GM18868 (cell line): ENCODE results near the gene ACADL.

ENCODE experiments used
- ATAC-seq: cut with Tn5 transposase; IDR thresholded peaks from one replicate; pipeline ENCODE4 v1.9.1; 2021; ENCODE audit warnings: mild to moderate bottlenecking, moderate library complexity; ENCODE audit not compliant: unreplicated experiment

ACADL gene

GRCh38 chr2:210224941-210225672 lies at the start of gene ACADL:
TSS of gene ACADL (minus strand) at chr2:210225447. CDS start at chr2:210225263, 184 bp downstream.
- peak; percentile 57 for ATAC-seq

DNA sequence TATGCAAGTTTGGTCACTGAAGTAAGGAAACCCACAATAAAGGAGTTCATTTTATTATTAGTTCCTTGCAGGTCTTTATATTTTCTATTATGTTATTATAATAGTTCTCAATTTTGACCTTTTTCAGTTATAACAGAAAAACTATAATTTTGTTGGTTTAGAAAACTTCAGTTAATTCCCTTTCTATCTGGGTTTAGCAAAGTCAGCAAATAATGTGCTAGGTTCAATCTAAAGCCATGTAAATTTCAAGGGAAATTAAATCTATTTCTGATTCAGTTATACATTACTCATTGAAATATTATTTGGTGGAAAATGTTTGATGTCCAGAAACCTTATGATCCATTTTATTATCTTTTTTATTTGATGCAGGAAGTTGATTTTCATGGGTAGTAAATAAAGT lies 46.1 kb upstream of the ACADL start:
- no peak for ATAC-seq

- ATAC-seq: no peak
These were observed 43.9 kb upstream of the ACADL start for GRCh38 chr2:210269148-210269547.

DNA sequence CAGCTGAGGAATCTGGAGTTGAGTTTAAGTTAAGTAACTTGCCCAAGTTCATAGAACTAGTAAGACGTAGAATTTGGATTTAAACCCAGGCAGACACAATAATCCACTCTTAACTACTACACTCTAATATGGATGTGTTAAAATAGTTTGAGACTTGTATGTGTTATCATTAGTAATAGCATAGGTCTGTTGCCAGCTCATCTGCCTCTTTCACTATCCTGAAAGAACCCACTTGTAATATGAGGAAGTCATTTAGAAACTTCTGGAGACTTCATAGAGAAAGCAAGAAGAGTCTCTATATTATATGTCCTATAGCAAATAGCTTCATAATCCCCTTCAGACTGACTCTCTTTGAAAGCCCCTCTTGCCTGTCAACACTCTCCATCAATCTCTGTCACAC lies 43.0 kb upstream of the ACADL start:
- no peak for ATAC-seq

- ATAC-seq: no peak
These were observed 42.5 kb upstream of the ACADL start for GRCh38 chr2:210267698-210268097.

GRCh38 chr2:210264282-210264681 lies 39.0 kb upstream of the ACADL start:
- no peak for ATAC-seq

DNA sequence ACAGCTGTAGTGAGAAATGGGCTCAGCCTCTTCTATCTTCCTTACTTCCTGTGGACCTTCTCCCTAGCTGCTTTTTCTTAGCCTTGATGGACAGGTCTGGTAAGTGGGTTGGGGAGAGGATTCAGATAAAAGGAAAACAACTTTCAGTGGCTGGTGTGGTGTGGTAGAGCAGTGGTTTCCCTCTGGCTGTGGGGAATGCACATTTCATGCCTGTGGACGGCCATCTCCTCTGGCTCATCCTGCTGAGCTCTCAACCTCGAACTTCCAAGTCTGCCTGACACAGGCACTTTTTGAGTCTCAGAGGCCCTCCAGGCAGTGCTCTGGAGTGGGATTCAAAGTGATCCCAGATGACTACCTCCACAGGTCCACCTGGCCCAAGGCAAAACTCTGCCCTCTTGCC lies 38.6 kb upstream of the ACADL start:
- ATAC-seq: no peak

- no peak for ATAC-seq
These were observed 36.8 kb upstream of the ACADL start for GRCh38 chr2:210262036-210262435.

GRCh38 chr2:210259687-210260086 lies 34.4 kb upstream of the ACADL start:
- no peak for ATAC-seq

- ATAC-seq: peak; percentile 77
These were observed 27.7 kb upstream of the ACADL start for GRCh38 chr2:210252699-210253606.

- ATAC-seq: no peak
These were observed 25.4 kb upstream of the ACADL start for GRCh38 chr2:210250622-210251021.

- ATAC-seq: no peak
These were observed 8.2 kb upstream of the ACADL start for GRCh38 chr2:210233487-210233886.

- ATAC-seq: no peak
These were observed 5.7 kb upstream of the ACADL start for GRCh38 chr2:210230984-210231383.

GRCh38 chr2:210230518-210230917 lies 5.3 kb upstream of the ACADL start:
- no peak for ATAC-seq

DNA sequence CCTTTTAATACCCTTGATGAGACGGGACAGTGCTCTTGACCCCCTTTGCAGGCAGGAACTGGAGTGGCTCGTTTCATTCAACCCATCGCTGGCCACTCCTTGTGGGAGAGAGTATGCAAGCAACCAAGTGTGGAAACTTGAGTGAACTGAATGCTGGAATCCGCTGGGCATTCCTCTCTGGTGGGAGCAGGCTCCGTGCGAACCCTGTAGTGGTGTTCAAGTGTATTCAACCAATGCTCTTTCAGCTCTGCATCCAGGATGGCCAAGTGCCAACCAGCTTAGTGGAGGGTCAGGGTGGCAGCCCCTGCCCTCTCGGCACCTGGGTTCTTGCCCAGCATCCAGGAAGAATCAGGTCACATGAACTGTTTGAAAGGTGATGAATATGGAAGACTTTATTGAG lies 3.3 kb upstream of the ACADL start:
- no peak for ATAC-seq

DNA sequence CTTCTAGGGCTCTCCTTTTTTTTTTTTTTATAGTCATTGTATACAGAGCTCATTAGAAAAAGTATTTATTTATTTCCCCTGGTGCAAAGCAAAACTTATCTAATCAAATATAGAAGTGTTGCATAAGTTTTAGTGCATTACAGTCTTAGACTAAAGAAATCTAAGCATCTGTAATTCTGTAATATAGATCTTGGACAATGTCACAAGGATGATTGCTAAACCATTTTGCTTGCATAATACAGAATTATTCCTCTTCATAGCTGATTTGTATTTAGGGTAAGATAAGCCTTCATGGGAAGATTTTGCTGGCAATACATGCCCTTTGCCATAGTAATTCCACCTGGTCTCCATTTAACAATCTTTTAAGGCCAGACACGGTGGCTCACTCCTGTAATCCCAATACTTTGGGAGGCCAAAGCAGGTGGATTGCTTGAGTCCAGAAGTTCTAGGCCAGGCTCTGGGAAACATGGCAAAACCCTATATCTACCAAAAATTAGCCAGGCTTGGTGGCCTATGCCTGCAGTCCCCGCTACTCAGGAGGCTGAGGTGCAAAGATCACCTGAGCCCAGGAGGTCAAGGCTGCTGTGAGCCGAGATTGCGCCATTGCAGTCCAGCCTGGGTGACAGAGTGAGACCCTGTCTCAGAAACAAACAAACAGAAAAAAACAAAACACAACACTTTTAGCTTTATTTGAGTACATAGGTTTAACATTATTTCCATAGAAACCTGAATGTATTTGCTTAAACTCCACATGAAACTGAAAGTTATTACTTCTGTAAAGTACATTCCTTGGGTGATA lies 2.2 kb upstream of the ACADL start:
- ATAC-seq: no peak

DNA sequence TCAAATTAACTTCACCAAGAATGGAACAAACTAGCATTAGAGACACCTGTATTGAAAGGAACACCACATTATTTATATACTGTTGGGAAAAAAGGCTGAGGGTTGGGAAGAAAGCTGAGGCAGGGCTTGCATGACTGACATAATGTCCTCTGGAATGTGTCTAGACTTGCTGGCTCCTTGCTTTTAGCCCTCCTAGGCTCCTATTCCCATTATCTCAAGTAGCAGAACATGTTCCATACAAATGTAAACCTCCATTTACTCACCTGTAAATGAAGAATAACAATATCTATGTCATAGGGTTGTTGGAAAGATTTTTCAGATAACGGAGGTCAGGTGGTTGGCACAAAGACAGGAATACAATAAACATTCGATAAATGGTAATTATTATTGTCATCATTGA lies 976 bp upstream of the ACADL start:
- ATAC-seq: no peak

DNA sequence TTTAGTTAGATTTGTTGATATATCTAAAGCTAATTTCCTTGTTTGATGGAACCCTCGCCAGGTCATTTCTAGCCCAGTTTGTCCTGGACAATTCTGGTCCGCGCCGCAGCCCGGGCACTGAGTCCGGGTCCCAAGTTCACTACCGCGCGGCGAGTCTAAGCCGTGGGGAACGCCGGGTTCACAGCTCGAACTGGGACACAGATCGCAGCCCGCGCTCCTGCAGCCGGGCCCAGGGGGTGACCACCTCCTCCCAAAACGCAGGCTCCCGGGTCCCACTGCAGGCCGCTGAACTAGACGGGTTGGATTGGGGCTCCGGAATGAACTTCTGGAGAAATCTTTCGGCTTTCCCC lies 681 bp downstream of the ACADL start:
- ATAC-seq: no peak

DNA sequence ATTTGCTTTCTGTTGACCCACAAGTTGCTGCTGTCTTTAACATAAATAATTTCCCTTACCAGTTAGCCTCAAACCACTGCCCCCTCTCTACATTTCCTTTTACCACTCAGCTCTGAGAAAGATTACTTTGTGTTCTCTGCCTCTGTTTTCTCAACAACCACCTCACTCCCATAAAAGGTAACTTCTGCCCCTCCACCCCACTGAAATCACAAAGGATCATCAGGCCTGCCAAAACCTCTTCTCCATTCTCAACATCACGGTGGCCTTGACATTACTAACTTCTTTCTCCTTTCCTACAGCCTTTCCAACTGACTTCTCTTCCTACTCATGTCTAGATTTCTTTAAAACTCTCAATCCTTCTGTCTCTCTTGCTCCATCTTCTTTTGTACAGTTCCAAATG lies 10.1 kb downstream of the ACADL start:
- ATAC-seq: no peak

- ATAC-seq: no peak
These were observed 15.1 kb downstream of the ACADL start for GRCh38 chr2:210210185-210210584.

- no peak for ATAC-seq
These were observed 17.3 kb downstream of the ACADL start for GRCh38 chr2:210207929-210208328.
